ENCODE measurements around the gene COX8C.

DNA sequence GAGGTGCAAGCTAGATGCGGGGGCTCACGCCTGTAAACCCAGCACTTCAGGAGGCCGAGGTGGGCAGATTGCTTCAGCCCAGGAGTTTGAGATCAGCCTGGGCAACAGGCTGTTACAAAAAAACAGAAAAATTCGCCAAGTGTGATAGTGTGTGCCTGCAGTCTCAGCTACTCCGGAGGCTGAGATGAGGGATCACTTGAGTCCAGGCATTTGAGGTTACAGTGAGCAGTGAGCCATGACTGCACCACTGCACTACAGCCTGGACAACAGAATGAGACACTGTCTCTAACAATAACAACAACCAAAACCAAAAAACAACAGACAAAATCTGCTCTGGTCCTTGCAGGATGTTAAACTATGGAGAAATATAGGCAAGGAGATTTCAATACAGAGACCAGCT lies 28.1 kb upstream of the COX8C start:
- TF ChIP-seq, protein P1, sequence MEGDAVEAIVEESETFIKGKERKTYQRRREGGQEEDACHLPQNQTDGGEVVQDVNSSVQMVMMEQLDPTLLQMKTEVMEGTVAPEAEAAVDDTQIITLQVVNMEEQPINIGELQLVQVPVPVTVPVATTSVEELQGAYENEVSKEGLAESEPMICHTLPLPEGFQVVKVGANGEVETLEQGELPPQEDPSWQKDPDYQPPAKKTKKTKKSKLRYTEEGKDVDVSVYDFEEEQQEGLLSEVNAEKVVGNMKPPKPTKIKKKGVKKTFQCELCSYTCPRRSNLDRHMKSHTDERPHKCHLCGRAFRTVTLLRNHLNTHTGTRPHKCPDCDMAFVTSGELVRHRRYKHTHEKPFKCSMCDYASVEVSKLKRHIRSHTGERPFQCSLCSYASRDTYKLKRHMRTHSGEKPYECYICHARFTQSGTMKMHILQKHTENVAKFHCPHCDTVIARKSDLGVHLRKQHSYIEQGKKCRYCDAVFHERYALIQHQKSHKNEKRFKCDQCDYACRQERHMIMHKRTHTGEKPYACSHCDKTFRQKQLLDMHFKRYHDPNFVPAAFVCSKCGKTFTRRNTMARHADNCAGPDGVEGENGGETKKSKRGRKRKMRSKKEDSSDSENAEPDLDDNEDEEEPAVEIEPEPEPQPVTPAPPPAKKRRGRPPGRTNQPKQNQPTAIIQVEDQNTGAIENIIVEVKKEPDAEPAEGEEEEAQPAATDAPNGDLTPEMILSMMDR (conservative IDR thresholded peaks at IDR 0.05; ENCODE audit: low read length) = no peak
- no peak for TF ChIP-seq EZH2phosphoT487 (IDR thresholded peaks at IDR 0.05; ENCODE audit: borderline replicate concordance, low read depth, low read length)
